T-helper 9 cell (primary cell): ENCODE data around the gene KL.

Experiments
- DNase-seq: peaks from one replicate; pipeline ENCODE4 v3.0.0-alpha.2; 2020

The KL gene

DNA sequence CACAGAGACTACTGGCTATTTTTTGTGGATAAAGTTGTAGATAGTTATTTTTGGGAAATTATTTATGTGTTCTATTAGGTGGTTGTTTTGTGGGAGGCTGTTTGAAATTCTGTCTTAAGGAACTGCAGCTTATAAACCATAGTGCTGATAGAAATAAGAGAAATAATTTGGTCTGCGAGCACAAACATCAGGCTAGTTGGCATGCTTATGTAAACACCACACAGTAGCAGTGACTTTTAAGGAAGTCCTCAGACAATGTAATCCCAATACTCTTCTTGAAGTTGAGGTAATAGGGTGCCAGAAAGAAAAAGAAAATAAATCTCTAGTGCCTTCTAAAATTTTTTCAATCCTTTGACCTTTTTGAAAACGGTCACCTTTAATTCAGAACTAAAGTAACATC lies 23.9 kb downstream of the KL start:
- DNase-seq: no peak

DNA sequence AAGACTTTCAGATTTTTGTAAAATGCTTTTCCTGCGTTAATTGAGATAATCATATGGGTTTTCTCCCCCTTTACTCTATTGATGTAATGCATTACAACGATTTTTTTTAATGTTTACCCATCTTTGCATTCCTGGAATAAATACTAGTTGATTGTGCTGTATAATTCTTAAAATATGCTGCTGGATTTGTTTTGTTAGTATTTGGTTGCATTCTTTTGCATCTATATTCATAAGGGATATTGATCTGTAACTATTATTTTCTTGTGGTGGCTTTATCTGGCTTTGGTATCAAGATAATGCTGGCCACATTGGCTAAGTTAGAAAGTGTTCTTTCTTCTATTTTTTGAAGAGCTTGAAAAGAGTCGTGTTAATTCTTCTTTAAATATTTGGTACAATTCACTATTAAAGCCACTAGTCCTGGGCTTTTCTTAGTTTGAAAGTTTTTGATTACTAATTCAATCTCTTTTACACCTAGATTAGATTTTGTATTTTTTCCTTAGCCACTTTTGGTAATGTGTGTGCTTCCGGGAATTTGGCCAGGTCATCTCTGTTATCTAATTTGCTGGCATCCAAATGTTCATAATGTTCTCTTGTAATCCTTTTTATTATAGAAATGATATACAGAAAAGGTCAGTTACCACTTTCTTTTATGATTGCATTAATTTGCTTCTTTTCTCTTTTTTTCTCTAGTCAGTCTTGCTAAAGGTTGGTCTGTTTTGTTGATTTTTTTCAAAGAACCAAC lies 29.8 kb downstream of the KL start:
- DNase-seq: no peak

DNA sequence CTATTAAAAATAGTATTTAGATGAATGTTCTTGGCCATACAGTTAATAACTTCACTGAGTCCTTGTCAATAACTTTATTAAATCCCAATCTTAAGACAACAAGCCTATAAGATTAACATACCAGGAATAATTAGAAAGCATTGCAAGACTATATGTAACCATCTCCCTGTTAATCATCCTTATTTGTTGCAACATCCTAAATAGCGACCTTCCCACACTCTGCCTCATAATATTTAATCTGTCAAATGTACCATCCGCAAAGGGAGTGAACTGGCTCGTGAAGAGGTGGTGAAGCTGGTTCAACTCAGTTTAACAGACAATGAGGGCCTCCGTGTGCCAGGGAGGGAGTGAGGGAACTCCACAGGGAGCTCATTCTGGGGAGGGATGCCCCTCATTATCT lies 33.9 kb downstream of the KL start:
- DNase-seq: no peak

DNA sequence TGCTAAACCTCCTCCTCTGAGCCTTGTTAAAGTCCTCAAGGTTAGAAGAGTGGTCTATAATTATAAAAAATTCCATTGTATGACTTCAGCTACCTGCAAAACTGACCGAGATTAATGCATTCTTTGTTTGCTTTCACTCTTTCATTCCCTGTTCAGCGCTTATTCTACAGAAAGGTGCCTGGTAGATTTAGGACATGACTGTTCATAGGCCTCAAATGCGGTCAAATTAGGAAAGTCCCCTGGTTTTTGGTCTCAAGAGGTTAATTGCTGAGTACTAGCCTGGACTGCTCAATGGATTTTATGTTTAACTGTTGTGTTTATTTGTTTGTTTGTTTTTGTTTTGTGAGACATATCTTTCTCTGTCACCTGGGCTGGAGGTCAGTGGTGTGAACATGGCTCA lies 35.4 kb downstream of the KL start:
- no peak for DNase-seq

DNA sequence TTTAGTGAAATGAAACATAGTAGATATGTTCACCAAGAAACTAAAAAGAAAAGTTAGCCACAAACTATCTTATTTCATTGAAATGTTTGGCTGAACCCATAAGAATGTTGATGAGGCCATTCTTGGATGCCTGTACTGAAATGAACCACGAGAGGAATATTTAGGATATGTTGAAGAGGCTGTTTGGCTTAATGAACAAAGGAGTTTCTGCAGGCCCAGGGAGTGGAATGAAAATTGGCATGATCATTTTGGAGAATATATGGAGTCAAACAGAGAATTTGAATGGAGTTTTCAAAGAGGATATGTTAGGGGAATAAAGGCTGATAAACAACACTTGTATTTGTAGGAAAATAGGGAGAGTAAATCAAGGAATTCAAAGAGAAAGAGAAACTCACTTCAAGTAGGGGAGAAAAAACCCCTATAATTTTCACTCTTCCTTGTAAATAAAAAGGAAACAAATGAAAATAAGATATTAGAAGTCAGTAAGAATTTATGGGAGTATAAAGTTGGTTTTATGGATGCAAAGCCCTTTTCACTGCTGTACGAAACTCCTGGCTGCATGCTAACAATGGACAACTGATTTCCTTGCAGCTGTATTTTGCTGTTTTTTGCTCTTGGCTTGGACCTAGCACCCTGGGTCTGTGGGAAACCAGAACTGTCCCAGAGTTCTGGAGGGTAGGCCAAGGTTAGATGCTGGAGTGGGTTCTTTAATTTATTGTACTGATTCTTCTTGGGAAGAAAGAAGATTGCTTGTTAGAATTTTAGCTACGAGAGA lies 36.5 kb downstream of the KL start:
- no peak for DNase-seq

DNA sequence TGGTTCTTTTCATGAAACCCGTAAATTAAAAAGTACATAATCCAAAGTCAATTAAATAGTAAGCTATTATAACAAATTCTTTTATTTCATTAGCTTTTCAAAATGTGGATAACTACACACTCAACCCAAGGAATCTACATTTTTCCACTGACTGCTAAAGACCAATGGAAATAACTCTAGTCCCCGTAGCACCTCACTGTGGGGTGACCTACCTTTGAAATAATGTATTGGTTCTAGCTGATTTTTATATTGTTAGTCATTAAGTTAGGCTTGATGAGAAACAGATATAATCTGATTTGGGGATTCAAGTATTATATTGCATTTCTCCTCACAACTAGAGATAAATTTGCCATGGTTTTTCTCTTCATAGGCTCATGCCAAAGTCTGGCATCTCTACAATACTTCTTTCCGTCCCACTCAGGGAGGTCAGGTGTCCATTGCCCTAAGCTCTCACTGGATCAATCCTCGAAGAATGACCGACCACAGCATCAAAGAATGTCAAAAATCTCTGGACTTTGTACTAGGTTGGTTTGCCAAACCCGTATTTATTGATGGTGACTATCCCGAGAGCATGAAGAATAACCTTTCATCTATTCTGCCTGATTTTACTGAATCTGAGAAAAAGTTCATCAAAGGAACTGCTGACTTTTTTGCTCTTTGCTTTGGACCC lies 37.3 kb downstream of the KL start:
- DNase-seq: no peak

DNA sequence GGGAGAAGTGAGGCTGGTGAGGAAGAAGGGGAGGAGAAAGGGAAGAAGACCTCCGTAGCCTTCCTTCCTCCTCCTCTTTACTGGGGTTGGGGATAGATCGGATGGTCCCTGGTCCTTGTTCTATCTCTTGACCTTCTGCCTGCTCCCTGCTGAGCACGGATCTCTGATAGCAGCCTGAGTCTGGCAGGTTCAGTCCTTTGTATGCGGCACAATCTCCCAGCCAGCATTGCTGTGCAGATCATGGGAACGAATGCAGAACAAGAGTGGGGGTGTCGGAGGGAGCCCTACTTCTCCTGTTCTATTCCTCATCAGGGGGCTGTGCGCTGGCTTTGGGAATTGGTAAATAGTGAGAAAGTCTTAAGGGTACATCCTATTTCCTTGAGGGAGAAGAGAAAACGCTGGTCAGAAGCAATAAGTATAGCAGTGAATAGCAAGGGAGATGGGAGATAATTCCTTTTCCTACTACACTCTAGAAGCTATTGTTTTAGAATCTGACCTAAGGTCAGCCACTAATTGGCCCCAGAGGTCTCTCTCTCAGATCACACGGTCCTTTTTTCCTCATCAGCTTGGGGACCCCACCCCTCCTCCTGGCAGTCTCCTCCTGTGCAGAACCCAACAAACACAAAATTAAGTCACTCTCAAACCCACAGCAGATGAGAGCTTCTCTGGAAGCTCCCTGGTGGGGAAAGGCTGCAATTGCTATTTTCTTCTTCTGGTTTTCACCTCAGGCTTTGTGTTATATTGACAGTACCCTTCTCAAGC lies 41.0 kb downstream of the KL start:
- DNase-seq: no peak

DNA sequence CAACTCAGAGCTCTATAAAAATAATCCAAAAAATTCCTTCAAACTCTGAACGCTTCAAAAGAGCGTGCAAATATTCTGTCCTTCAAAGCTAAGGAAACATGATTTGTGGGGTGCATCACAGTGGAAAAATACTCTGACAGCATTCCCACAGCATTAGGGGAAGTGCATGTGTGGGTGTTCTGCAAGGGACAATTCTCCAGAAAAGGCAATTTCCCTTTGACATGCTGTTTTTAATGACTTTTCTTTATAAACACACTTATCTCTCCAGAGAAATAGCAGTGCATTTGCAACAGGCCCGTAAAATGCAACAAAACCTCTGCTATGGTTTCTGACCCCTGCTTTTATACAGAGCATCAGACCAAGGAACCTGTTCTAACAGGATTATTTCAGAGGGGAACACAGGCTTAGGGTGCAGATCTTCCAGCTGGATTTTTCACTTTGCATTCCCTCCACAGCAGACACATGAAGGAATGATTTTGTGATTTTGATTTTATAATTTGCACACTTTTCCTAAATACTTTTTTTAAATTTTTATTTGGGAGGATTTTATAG lies 42.6 kb downstream of the KL start:
- DNase-seq: no peak

DNA sequence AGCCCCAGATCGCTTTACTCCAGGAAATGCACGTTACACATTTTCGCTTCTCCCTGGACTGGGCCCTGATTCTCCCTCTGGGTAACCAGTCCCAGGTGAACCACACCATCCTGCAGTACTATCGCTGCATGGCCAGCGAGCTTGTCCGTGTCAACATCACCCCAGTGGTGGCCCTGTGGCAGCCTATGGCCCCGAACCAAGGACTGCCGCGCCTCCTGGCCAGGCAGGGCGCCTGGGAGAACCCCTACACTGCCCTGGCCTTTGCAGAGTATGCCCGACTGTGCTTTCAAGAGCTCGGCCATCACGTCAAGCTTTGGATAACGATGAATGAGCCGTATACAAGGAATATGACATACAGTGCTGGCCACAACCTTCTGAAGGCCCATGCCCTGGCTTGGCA lies 44.6 kb downstream of the KL start:
- DNase-seq: no peak

DNA sequence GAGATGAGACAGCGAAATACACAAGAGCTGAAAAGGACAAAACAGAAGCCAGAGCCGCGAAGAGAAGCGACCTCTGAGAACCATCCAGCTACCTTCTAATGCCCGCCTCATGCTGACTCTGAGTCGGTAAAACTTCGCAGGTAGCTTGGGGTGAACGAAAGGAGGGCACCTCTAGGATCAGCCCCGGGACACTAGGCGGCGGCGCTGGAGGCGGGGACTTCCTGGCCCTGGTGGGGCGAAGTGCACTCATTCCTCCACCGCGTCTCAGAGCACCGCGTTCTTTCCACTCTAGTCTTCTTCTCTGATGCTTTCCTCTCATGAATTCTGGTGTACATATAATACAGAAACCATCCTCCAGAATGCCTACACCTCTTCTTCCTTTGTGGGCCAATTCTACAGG lies 50.1 kb downstream of the KL start:
- DNase-seq: no peak

DNA sequence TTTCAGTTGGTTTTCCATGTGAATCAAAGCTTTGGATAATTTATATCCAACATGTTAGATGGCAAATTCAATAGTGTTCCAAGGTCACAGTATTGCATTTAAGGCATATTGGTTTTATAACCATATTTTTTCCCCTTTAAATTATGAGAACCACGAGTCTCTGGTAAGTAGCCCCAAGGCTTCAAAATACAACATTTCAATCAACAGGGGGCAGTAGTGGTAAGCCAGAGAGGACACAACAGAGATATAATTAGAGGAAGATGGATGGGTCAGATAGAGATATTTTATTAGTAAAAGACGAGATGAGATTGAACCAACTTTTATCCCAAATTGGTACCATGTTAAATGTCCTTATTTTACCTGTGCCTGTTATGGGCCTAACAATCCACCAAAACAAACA lies 53.1 kb downstream of the KL start:
- no peak for DNase-seq

DNA sequence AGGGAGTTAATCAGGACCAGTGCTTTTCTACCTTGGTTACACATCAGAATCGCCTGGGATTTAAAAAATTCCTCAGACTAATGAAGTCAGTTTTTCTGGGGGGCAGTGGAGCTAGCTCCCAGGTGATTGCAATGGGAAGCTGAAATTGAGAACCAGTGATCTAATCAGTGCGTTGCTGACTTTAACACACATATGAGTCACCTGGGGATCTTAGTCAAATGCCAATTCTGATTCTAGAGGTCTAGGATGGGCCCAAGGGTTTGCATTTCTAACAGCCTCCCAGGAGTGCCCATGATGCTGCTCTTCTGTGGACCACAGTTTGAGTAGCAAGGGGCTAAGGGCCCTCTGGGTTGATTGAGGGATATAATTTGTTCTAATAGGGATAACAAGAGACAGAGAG lies 54.5 kb downstream of the KL start:
- no peak for DNase-seq

DNA sequence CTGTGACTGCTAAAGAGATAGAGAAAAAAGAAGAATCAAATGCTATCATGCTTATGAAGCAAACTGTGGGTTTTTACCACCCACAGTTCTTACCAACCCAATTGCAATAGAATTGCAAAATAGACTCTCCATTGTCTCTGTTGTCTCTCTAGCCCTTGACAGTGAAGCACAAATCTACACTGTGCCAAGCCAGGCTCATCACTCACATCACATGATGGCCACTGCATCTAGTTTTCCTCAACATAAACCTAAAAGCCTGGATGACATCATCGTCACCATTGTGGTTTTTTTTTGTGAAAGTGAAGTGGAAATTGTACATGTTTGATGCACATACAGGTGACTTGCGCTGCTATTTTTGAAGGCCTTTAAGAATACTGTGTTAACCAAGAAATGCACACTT lies 56.1 kb downstream of the KL start:
- no peak for DNase-seq

DNA sequence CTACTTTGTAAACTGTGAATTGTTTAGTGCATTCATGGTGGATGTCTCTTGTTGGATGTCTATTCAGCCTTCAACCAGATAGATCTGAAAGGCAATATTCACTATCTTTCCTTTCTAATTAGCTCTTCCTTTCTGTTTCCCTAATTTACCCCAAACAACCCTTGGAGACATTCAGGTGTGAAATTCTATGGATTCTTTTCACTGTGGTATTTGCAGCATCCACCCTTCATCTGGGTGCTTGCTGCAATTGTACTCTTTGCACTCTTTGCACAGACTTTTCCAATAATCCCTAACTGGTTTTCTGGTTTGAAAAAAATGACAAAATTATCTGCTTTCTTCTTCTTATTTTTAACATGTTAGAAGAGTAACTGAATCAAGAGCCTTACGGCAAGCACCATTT lies 56.5 kb downstream of the KL start:
- DNase-seq: no peak

DNA sequence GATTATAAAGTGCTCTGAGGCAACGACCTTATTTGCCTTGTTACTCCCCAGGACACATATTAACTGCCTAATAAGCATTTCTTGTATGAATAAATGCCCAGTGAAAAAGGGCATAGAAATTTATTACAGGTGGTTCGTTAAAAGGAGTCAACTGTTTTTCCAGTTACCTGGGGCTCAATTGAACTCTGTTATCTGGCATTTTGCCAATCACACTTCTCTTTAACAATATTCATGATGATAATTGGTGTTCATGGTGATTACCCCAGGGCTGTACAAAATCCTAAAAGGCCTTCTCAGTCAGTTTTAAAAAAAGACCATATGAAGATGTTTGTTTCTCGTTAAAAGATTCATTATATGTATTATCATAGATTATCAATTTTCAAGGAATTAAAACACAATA lies 57.1 kb downstream of the KL start:
- no peak for DNase-seq

DNA sequence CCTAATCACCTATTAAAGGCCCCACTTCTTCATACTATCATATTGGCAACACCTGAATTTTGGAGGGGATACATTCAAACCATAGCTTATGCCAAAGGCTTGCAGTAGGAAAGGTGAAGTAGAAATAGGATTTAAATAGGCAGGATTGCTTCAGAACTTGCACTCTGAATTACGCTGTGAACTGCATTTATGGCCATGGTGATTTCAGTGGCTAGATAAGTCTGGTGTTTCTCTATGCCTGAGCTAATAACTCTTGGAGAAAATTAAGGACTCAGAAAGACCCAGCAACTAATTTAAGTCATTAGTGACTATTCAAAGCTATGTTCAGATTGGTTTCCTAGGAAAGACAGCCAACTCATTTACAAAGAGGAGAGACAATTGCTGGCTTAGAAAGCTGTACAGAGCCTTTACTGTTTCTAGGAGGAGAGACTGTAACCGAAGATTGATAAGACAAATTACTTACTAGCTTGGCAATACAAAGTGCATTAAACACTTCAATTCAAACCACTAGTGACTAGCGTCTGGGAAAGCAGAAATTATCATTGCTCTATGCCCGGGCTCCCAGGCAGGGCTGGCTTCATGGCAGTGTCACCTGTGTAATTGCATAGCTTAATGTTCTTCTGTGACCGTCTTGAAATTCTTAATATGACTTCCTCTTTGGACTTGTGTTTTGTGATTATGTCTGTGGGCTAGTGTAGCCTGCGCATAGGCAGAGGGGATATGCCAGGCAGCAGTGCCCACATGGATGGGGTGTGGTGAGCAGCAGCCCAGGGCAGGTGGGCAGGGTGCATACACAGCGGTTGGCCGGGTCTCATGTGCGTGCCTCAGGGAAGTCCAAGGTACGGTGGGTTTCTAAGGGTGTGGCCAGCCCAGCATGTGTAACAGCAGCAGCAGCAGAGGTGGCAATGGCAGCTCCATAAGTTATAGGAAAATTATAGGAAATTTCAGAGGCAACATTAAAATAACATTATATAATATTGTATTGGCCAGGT lies 60.1 kb downstream of the KL start:
- no peak for DNase-seq

DNA sequence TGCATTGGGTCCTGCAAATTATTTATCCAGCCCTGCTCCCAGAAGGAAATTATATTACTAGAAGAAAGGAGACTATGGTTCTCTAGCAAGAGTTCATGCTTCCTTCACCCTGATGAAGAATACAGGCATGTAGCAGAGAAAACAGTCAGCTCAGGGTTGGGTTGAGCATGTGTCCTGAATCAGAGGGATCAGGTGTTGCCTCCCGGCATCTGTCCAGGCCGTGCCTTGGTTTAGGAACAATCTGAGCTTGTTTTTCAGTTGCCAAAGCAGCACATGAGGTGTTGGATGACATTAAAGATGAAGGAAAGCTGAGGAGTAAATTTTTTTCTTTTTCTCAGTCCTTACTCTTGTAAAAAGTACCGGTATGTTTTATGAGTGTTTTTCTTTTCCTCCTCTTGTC lies 62.0 kb downstream of the KL start:
- DNase-seq: no peak

DNA sequence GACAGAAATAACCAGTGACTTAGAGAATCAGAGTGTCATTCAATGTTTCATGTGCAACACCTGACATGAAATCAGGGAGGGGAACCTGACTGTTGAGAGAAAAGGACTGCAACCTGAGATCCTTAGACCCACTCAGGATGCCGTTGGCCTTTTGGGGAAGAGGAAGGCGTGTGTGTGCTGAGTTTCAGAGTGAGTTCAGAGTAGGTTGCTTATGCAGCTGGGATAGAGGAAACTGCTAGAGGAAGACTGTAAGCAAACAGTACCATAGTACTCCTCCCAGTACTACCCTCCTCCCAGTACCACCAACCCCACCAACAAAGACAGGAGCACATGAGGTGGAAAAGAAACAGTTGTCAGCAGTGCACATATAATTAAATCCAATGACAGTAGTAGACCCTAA lies 63.7 kb downstream of the KL start:
- DNase-seq: no peak

DNA sequence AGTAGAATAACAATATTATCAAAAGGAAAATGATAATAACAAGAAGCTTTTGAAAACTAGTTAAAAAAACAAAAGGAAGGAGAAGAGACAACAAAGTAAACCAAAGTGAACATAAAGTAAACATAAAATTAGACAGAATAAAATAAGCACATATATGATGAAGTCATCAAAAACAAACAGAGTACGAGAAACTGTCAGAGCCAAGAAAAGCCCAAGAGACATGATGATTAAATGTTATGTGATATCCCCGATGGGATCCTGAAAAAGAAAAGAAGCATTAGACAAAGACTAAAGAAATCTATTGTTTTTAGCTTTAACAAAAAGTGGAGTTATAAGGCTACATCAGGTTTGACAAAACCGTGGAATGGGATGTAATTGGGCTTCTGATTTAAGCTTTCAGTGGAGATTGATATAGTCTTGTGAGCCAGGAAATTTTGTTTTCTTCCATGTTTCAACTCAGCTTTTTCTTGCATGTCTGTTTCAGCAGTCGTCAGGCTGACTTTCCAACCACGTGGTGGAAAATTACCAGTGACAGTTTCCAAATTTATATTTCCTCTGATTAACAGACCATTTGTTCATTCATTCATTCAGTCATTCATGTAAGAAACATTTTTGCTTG lies 64.9 kb downstream of the KL start:
- no peak for DNase-seq

DNA sequence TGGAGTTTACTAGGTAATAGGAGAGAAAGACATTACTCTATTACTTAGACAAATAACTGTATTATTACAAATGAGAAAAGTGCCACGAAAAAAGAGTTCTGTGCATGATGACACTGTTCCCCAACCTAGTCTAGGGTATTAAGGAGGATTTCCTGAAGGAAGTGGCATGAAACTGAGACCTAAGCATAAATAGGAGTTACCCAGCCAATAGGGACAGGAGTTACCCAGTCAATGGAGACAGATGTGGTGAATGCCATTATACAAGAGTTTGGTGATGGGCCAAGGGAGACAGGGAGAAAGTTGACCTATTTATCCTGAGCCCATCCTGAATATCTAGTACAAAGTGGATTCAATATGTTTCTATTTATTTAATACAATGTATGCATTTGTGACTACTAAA lies 65.4 kb downstream of the KL start:
- DNase-seq: no peak

DNA sequence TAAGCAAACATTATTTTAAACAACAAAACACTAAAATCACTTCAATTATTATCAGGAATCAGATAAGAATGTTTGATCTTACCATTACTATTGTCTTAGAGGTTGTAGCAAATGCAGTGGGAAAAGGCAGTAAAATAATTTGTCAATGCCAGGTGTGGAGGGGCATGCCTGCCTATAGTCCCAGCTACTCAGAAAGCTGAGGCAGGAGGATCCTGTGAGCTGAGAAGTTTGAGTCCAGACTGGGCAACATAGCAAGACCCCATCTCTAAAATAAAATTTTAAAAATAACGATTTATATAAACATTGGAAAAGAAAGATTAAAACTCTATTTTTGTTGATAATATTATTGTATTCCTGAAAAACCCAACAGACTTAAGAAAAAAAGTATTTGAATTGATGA lies 66.8 kb downstream of the KL start:
- DNase-seq: no peak
